HL-60 (cell line): ENCODE results near the gene PTPRN2.

Experiments used
- CTCF ChIP-seq: IDR thresholded peaks from one replicate; pipeline ENCODE4 v1.5.1; 2011; ENCODE audit warnings: low read length, control low read depth, inconsistent platforms; ENCODE audit not compliant: insufficient read depth
- GABPA ChIP-seq: IDR thresholded peaks from 2 replicates; pipeline ENCODE4 v1.6.1; 2012; ENCODE audit warnings: low read depth
- POLR2AphosphoS5 ChIP-seq: IDR thresholded peaks from 2 replicates; pipeline ENCODE4 v1.6.1; 2012; ENCODE audit warnings: low read depth
- REST ChIP-seq: IDR thresholded peaks from 2 replicates; pipeline ENCODE4 v1.6.1; 2012; ENCODE audit warnings: low read depth; ENCODE audit not compliant: insufficient replicate concordance
- SPI1 ChIP-seq: IDR thresholded peaks from 2 replicates; pipeline ENCODE4 v1.6.1; 2012; ENCODE audit warnings: low read depth, mild to moderate bottlenecking, borderline replicate concordance

GRCh38 chr7:157905651-157906461 lies 681.8 kb downstream of the PTPRN2 start:
- TF ChIP-seq POLR2AphosphoS5 (no peak), CTCF (no peak), REST (no peak), GABPA (no peak), SPI1 (no peak)
